Left lung (tissue), 10 donors: ENCODE data around the gene GRAP. TPM values are rescaled to one million over a fixed set of nuclear protein-coding genes. Genes with fewer than 3 reads are reported as not detected.

Experiments
- ATAC-seq: fragments of 200-7000 bp; cut with Tn5 transposase; one replicate; pipeline ENCODE4 v1.9.1; 2020; ENCODE audit warnings: moderate library complexity
- DNase-seq, 4 donors: peaks; one replicate each; pipeline ENCODE4 v3.0.0-alpha.2; 2013 to 2020
- H3K27ac ChIP-seq, 2 donors: fragments of 200-600 bp; sonication (generic) in 1 of 2; one replicate each; pipeline versions ENCODE4 v1.5.0 to v1.8.0; 2020 to 2021
- H3K27me3 ChIP-seq, 2 donors: fragments of 200-600 bp; sonication (generic) in 1 of 2; one replicate each; pipeline versions ENCODE4 v1.5.0 to v1.8.0; 2020 to 2021
- H3K36me3 ChIP-seq, 2 donors: fragments of 200-600 bp; sonication (generic) in 1 of 2; one replicate each; pipeline versions ENCODE4 v1.5.0 to v1.8.0; 2020 to 2021
- H3K4me1 ChIP-seq, 2 donors: fragments of 200-600 bp; one replicate each; pipeline ENCODE4 v1.8.0; 2021
- H3K4me3 ChIP-seq, 2 donors: fragments of 200-600 bp; sonication (generic) in 1 of 2; one replicate each; pipeline versions ENCODE4 v1.5.0 to v1.8.0; 2020 to 2021; ENCODE audit warnings: mild to moderate bottlenecking in 1 of 2
- H3K9me3 ChIP-seq, 2 donors: fragments of 200-600 bp; sonication (generic) in 1 of 2; one replicate each; pipeline versions ENCODE4 v1.5.0 to v1.8.0; 2020 to 2021
- intact Hi-C, 2 donors: fragments of 100-400 bp; cut with DNase I; formaldehyde crosslinking; loops; one replicate each; pipeline versions ENCODE4 v1.11.2 to v1.14.2; 2022
- polyA plus RNA-seq, 6 donors: library from polyadenylated mRNA; unstranded; fragments of 120-200 nt; gene quantifications; one replicate each; pipeline ENCODE4 v1.2.1, GENCODE V29; 2013; ENCODE audit not compliant: insufficient read length in 6 of 6
- total RNA-seq, 2 donors: library from RNA; stranded (reverse); fragmentation: NEBNext Ultra II Directional; extraction: Animal tissue kit (Norgen Biotek cat#: 25700); gene quantifications; one replicate each; pipeline ENCODE4 v1.2.1, GENCODE V29; 2021
- TF ChIP-seq, protein P1 (sequence below), 2 donors: fragments of 200-600 bp; sonication (generic) in 1 of 2; IDR thresholded peaks; one replicate each; pipeline versions ENCODE4 v1.5.0 to v1.8.0; 2021; ENCODE audit warnings: antibody characterized with exemption in 2 of 2
- donor health status: DM: no; HTN: yes; CAD: no.
- donor health status: DM: no; HTN: no; CAD: no.

Gene GRAP
- total and polyA plus RNA-seq, 8 donors: 5.4 to 15.7 (median 12.6) TPM

GRCh38 chr17:18974407-18975149 is 72.2 kb downstream of the GRAP start:
- DNase-seq: no peak
- ATAC-seq: no peak
- H3K27ac ChIP-seq: no peak overlapping the region
- TF ChIP-seq, protein P1, sequence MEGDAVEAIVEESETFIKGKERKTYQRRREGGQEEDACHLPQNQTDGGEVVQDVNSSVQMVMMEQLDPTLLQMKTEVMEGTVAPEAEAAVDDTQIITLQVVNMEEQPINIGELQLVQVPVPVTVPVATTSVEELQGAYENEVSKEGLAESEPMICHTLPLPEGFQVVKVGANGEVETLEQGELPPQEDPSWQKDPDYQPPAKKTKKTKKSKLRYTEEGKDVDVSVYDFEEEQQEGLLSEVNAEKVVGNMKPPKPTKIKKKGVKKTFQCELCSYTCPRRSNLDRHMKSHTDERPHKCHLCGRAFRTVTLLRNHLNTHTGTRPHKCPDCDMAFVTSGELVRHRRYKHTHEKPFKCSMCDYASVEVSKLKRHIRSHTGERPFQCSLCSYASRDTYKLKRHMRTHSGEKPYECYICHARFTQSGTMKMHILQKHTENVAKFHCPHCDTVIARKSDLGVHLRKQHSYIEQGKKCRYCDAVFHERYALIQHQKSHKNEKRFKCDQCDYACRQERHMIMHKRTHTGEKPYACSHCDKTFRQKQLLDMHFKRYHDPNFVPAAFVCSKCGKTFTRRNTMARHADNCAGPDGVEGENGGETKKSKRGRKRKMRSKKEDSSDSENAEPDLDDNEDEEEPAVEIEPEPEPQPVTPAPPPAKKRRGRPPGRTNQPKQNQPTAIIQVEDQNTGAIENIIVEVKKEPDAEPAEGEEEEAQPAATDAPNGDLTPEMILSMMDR (IDR thresholded peaks at IDR 0.05): no peak
- peaks cover 0 to 63% of the 10 kb centered on the region in 2 donors for H3K36me3 ChIP-seq
- peaks cover 0 to 6% of the 10 kb centered on the region in 2 donors for H3K4me1 ChIP-seq
- no peak overlapping the region for H3K4me3 ChIP-seq
- intact Hi-C loops: no loop called here
- H3K9me3 ChIP-seq: no peaks in the 10 kb centered on the region
- H3K27me3 ChIP-seq: no peaks in the 10 kb centered on the region

- H3K27ac ChIP-seq: no peak overlapping the region
- intact Hi-C loops: no loop called here
- no peaks in the 10 kb centered on the region for H3K27me3 ChIP-seq
Observed at GRCh38 chr17:18971801-18972200, 75.0 kb downstream of the GRAP start.

More at GRCh38 chr17:18971801-18972200, 75.0 kb downstream of the GRAP start:
- Histone ChIP-seq H3K36me3 (peaks cover 0 to 35% of the 10 kb centered on the region in 2 donors), H3K4me1 (peaks cover 0 to 28% of the 10 kb centered on the region in 2 donors), H3K4me3 (no peak overlapping the region), H3K9me3 (no peaks in the 10 kb centered on the region)
- no peak for ATAC-seq
- TF ChIP-seq, protein P1 (IDR thresholded peaks at IDR 0.05): no peak
- DNase-seq: no peak

Other genes with a start within 250 kb of the GRAP start
- gene PRPSAP2, start 188.8 kb downstream of the GRAP start, total RNA-seq: 10 to 100 TPM; 27.3 to 29.8 TPM
- 10 to 100 TPM; 51.9 to 57.4 (median 55.4) TPM for gene PRPSAP2, start 188.8 kb downstream of the GRAP start, polyA plus RNA-seq
- not detected for gene SLC5A10, start 94.8 kb downstream of the GRAP start, total RNA-seq
- 1 to 10 TPM in 1 of 6 donors, under 1 TPM in 5; 0.60 to 1.0 (median 0.77) TPM for gene SLC5A10, start 94.8 kb downstream of the GRAP start, polyA plus RNA-seq
- 10 to 100 TPM in 1 of 2 donors, 1 to 10 TPM in 1; 8.8 to 12.1 TPM for gene FAM83G, start 42.2 kb downstream of the GRAP start, total RNA-seq
- 1 to 10 TPM; 2.9 to 3.9 (median 3.5) TPM for gene FAM83G, start 42.2 kb downstream of the GRAP start, polyA plus RNA-seq
- 1 to 10 TPM; 4.8 to 6.9 TPM for gene GRAPL, start 80.6 kb upstream of the GRAP start, total RNA-seq
- 10 to 100 TPM in 5 of 6 donors, 1 to 10 TPM in 1; 8.4 to 18.5 (median 11.3) TPM for gene GRAPL, start 80.6 kb upstream of the GRAP start, polyA plus RNA-seq
- 10 to 100 TPM; 43.3 to 49.1 TPM for gene EPN2, start 190.4 kb upstream of the GRAP start, total RNA-seq
- 10 to 100 TPM; 44.1 to 51.5 (median 48.8) TPM for gene EPN2, start 190.4 kb upstream of the GRAP start, polyA plus RNA-seq